WERI-Rb-1 (cell line): ENCODE data around the gene ATRIP.
"Not testable (repeated sequence)": the region's sequence is repeated elsewhere in the genome, so short reads cannot be mapped to it uniquely, and the experiment has no call there.

ENCODE experiments used
- DNase-seq: peaks from one replicate; pipeline ENCODE4 v3.0.0-alpha.2; 2020
- H3K27ac ChIP-seq: fragments of 250-450 bp; sonication (Bioruptor Pico); 2 replicates; pipeline ENCODE4 v1.5.1; 2020; ENCODE audit warnings: mild to moderate bottlenecking, moderate library complexity
- H3K27me3 ChIP-seq: fragments of 250-450 bp; sonication (Bioruptor Pico); 2 replicates; pipeline ENCODE4 v1.5.1; 2021; ENCODE audit warnings: mild to moderate bottlenecking, low read depth, moderate library complexity; ENCODE audit not compliant: insufficient read depth, severe bottlenecking
- H3K36me3 ChIP-seq: fragments of 250-450 bp; sonication (Bioruptor Pico); 2 replicates; pipeline ENCODE4 v1.5.1; 2020; ENCODE audit warnings: mild to moderate bottlenecking, moderate library complexity
- H3K4me3 ChIP-seq: 2 replicates; pipeline ENCODE4 v1.5.1; 2011; ENCODE audit warnings: low read depth, mild to moderate bottlenecking, control low read depth, low read length
- H3K9me3 ChIP-seq: fragments of 250-450 bp; sonication (Bioruptor Pico); 2 replicates; pipeline ENCODE4 v1.5.1; 2021; ENCODE audit warnings: mild to moderate bottlenecking, moderate library complexity; ENCODE audit not compliant: severe bottlenecking
- CTCF ChIP-seq: IDR thresholded peaks from 2 replicates; pipeline ENCODE4 v1.5.1; 2011; ENCODE audit warnings: low read depth, mild to moderate bottlenecking, control low read depth, inconsistent platforms, low read length

Gene ATRIP

GRCh38 chr3:48459773-48460516 lies 13.4 kb downstream of the ATRIP start:
- no peak for DNase-seq
- Histone ChIP-seq H3K36me3 (peaks cover 54% of the 10 kb centered on the region), H3K27ac (no peak overlapping the region), H3K9me3 (no peaks in the 10 kb centered on the region), H3K27me3 (no peaks in the 10 kb centered on the region), H3K4me3 (no peak overlapping the region)
- no peak for TF ChIP-seq CTCF

- Histone ChIP-seq H3K36me3 (peaks cover 49% of the 10 kb centered on the region), H3K4me3 (no peak overlapping the region), H3K27me3 (no peaks in the 10 kb centered on the region), H3K9me3 (no peaks in the 10 kb centered on the region), H3K27ac (no peak overlapping the region)
- TF ChIP-seq CTCF = no peak
- DNase-seq = no peak
Observed at GRCh38 chr3:48460517-48460902, 14.0 kb downstream of the ATRIP start.

GRCh38 chr3:48461767-48462166 lies 15.2 kb downstream of the ATRIP start:
- DNase-seq, H3K9me3 ChIP-seq, H3K27me3 ChIP-seq, H3K27ac ChIP-seq, H3K4me3 ChIP-seq: not testable (repeated sequence)
- peaks cover 47% of the 10 kb centered on the region for H3K36me3 ChIP-seq

GRCh38 chr3:48463703-48464102 lies 17.2 kb downstream of the ATRIP start:
- Histone ChIP-seq H3K9me3 (no peaks in the 10 kb centered on the region), H3K36me3 (peaks cover 46% of the 10 kb centered on the region), H3K27me3 (no peaks in the 10 kb centered on the region), H3K4me3 (no peak overlapping the region), H3K27ac (no peak overlapping the region)
- TF ChIP-seq CTCF = no peak
- no peak for DNase-seq

GRCh38 chr3:48464713-48465221 lies 18.2 kb downstream of the ATRIP start:
- Histone ChIP-seq H3K27ac (peak overlapping the region; percentile 51), H3K4me3 (no peak overlapping the region), H3K27me3 (no peaks in the 10 kb centered on the region), H3K9me3 (no peaks in the 10 kb centered on the region), H3K36me3 (peaks cover 35% of the 10 kb centered on the region)
- TF ChIP-seq CTCF = no peak
- no peak for DNase-seq

- Histone ChIP-seq H3K4me3 (no peak overlapping the region), H3K36me3 (peaks cover 31% of the 10 kb centered on the region), H3K27ac (peak overlapping the region; percentile 51), H3K27me3 (no peaks in the 10 kb centered on the region), H3K9me3 (no peaks in the 10 kb centered on the region)
- no peak for DNase-seq
- TF ChIP-seq CTCF = no peak
Observed at GRCh38 chr3:48465237-48465530, 18.6 kb downstream of the ATRIP start.
